ACHN (cell line): ENCODE measurements around the gene CYB5R4.

Experiments used
- DNase-seq: peaks from one replicate; pipeline ENCODE4 v3.0.0-alpha.2; 2015
- in situ Hi-C: cut with HindIII; loops from 2 replicates; pipeline ENCODE4 v1.10.0; 2017; ENCODE audit warnings: low sequenced_read_pairs, low pct_ligation_motif_present, low pct_unique_long_range_greater_than_20kb

Gene CYB5R4

DNA sequence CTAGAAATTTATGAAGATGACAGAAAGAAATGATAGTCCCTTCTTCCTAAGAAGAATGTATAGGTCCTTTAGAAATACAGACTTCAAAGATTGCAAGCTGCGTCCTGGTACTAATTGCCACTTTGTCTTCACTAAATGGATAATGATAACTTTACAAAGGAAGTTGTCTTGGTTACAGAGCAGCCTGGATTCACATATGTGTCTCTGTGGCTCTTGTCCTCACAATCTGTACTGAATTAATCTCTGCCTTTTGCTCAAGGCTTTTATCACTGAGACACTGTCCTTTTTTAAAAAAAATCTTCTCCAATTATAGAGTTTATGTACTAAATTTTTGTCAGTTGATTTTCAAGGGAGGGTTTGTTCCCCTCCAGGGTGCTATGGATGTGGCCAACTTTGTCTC, 156.5 kb downstream of the CYB5R4 start:
- no peak for DNase-seq
- in situ Hi-C loops = no loop called here
